ENCODE measurements around the gene CARS1.

CARS1 gene

DNA sequence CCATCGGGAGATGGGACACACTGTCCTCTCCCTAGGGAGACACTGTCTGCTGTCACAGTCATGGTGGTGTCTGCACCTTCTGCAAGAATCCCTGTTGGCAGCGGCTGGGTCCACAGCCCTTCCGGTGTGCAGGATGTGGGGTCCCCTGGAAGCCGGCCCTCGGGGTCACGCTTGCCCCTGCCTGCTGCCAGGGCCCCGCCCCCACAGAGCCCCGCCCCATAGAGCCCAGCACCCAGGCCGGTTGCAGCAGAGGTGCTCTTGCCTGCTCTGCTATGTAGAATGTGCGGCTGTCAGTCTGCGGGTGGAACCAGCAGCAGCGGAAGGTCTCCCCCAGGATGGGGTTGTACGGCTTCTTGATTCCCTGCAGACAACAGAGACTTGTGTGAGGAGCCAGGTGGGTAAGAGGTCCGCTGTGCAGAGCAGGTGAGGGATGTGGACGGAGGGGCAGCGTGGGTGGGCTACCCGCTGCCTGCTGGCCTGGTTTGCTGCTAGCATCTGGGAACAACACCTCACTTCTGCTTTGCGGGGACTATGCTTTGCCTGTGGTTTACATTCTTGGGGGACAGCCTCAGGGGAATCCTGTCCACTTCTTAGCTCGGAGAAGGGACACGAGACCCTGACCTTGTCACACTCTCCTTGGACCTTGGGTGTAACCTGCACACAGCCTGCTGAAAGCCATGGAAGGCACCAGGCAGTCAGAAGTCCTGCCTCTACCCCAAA lies 44.9 kb upstream of the CARS1 start:
- no peak overlapping the region for H3K4me3 ChIP-seq (replicated peaks in 1 of 2; ENCODE audit: low read depth in 2 of 2, low read length in 2 of 2)
- DNase-seq (ENCODE audit: low read depth in 2 of 2) = no peak
- TF ChIP-seq, protein P1, sequence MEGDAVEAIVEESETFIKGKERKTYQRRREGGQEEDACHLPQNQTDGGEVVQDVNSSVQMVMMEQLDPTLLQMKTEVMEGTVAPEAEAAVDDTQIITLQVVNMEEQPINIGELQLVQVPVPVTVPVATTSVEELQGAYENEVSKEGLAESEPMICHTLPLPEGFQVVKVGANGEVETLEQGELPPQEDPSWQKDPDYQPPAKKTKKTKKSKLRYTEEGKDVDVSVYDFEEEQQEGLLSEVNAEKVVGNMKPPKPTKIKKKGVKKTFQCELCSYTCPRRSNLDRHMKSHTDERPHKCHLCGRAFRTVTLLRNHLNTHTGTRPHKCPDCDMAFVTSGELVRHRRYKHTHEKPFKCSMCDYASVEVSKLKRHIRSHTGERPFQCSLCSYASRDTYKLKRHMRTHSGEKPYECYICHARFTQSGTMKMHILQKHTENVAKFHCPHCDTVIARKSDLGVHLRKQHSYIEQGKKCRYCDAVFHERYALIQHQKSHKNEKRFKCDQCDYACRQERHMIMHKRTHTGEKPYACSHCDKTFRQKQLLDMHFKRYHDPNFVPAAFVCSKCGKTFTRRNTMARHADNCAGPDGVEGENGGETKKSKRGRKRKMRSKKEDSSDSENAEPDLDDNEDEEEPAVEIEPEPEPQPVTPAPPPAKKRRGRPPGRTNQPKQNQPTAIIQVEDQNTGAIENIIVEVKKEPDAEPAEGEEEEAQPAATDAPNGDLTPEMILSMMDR (IDR thresholded peaks at IDR 0.05; ENCODE audit: low read depth, low read length) = no peak

DNA sequence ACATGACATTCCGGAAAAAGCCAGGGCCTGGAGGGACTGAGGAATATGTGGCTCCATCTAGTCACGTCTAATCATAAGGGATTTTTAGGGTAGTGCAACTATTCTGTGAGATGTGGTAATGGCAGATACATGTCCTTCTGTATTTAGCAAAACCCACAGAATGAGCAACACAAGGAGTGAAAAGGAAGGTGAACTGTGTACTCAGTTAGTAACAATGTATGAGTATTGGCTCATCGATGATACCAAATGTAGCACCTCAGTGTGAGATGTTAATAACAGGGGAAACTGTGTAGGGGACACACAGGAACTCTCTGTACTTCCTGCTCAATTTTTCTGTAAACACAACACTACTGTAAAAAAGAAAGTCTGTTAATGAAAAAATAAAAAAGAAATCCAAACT lies 42.0 kb upstream of the CARS1 start:
- DNase-seq (ENCODE audit: low read depth in 2 of 2) = no peak

DNA sequence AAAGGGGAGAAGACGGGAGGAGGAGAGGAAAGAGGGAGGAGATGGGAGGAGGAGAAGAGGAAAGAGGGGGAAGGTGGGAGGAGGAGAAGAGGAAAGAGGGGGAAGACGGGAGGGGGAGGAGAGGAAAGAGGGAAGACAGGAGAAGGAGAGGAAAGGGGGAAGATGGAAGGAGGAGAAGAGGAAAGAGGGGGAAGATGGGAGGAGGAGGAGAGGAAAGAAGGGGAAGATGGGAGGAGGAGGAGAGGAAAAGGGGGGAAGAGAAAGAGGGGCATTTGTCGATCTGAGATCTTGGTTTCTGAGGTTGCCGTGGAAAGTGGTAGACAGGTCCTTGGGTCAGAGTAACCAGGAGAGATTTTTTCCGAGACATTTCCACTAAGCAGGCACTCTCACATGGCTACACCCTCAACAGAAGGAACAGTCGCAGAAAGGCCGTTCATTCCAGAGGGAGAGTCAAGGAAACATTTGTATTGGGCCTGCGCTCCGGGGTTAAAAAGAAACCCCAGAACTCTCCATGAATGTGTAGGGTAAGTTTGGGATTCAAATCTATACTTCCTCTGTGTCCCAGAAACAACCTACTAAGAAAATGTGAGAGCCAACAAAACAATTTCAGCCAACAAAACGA lies 39.8 kb upstream of the CARS1 start:
- no peak for DNase-seq (ENCODE audit: low read depth in 2 of 2)
- TF ChIP-seq, protein P1 (IDR thresholded peaks at IDR 0.05; ENCODE audit: low read depth, low read length) = no peak

More for the DNA sequence above, 42.0 kb upstream of the CARS1 start:
- TF ChIP-seq, protein P1 (IDR thresholded peaks at IDR 0.05; ENCODE audit: low read depth, low read length) = no peak
- no peak overlapping the region for H3K4me3 ChIP-seq (replicated peaks in 1 of 2; ENCODE audit: low read depth in 2 of 2, low read length in 2 of 2)

DNA sequence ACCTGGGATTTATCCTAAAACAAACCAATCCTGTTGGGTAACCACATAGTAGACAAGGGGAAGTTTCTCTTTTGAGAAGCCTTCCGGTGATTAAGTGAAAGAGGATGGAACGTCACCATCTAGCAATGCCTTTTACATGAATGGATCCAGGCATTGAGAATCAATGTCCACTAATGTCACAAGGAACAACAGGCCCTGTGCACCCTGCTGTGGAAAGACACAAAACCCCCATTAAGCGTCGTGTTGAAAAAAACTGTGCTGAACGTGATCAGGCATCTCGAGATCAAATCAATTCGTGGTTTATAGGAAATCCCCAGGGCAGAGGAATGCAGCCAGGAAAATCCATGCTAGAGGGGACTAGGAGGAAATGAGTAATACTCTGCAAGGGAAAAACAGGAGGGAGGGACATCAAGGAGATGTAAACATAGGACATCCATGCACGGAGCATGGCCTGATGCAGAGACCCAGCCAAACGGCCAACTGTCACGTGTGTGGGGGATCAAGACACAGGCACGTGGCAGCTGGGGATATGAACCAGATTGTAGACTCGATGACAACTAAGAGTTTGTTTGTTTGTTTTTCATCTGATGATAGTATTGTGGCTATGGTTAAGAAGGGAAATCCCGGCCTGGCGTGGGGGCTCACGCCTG lies 38.6 kb upstream of the CARS1 start:
- TF ChIP-seq, protein P1 (IDR thresholded peaks at IDR 0.05; ENCODE audit: low read depth, low read length) = no peak
- peak overlapping the region in 1 of 2 donors; percentile 18 for H3K4me3 ChIP-seq (replicated peaks in 1 of 2; ENCODE audit: low read depth in 2 of 2, low read length in 2 of 2)
- peak; percentile 88 to 89 for DNase-seq (ENCODE audit: low read depth in 2 of 2)

More for the DNA sequence above, 39.8 kb upstream of the CARS1 start:
- no peak overlapping the region for H3K4me3 ChIP-seq (replicated peaks in 1 of 2; ENCODE audit: low read depth in 2 of 2, low read length in 2 of 2)

DNA sequence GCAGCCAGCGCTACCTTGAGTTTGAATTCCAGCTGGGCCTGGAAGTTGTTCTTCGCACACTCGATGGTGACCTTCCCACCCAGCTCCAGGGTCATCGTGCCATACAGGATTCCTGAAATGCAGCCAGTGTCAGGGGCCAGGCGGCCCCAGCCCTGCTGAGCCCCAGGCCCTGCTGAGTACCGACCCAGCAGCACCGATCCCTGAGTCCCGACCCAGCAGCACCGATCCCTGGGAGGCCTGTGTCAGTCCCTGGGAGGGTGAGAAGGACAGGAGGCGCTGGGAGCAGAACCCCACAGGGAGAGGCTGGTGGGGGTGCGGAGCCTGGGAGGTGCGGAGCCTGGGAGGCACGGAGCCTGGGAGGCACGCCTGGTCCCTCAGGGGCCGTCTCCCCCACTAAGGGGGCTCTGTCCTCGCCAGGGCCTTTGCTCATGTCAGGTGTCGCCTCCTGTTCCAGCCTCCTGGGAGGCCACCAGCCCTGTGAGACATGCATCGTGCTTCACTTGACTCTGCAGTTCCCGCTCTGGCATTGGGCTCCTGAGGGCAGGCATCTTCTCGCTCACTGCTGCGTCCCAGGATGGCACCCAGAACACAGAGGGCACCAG lies 37.1 kb upstream of the CARS1 start:
- H3K4me3 ChIP-seq (replicated peaks in 1 of 2; ENCODE audit: low read depth in 2 of 2, low read length in 2 of 2) = no peak overlapping the region
- TF ChIP-seq, protein P1 (IDR thresholded peaks at IDR 0.05; ENCODE audit: low read depth, low read length) = no peak
- DNase-seq (ENCODE audit: low read depth in 2 of 2) = no peak

DNA sequence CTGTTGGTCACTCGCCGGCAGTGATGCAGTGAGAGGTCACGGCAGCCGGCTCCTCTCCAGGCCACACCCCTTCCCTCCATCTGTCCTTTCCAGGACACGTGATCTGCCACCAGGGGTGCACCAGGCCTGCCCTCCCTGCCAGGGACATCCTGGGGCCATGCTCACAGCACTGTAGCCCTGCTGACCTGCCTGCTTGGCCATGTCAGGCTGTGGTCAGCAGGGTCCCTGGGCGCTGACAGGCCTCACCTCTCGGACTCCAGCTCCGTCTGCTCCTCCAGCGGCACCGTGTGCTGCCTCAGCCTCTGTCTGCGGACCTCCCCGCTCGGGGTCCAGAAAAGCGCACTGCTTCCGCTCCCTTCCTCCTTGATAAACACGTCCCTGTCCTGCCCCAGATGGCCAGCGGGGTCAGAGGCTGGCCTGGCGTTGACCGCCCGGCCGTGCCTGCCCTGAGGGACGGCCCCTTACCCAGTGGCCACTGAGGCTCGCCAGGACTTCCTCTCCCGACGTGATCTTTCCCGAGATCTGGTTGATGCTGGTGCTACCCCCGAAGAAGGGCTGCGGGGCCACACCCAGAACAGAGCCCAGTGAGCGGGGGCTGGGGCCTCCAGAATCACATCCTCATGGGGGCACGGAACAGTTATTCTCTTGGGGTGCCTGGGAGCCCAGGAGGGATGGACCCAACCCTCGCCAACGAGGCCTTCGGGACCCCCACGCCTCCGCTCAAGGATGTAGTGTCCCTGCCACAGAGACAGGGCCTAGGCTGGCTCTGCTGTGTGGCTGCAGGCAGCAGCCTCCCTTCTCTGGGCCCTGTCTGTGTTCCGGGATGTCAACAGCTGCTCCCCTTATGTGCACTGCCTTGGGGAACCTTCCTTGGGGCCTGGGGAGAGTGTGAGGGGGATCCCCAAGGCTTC lies 36.3 kb upstream of the CARS1 start:
- no peak overlapping the region for H3K4me3 ChIP-seq (replicated peaks in 1 of 2; ENCODE audit: low read depth in 2 of 2, low read length in 2 of 2)
- TF ChIP-seq, protein P1 (IDR thresholded peaks at IDR 0.05; ENCODE audit: low read depth, low read length) = no peak
- DNase-seq (ENCODE audit: low read depth in 2 of 2) = no peak
